Thyroid gland (tissue), 4 donors: Measurements from ENCODE around the gene NLE1. TPM values are rescaled to one million over a fixed set of nuclear protein-coding genes. Genes with fewer than 3 reads are reported as not detected.

Source experiments
- DNase-seq, 2 donors: peaks; one replicate each; pipeline ENCODE4 v3.0.0-alpha.2; 2019
- H3K27ac ChIP-seq, 3 donors: fragments of 200-600 bp; sonication (generic); 1 replicate in 2 of 3; 2 replicates in 1 of 3; pipeline ENCODE4 v1.5.1; 2016 to 2019; ENCODE audit warnings: mild to moderate bottlenecking in 1 of 3, moderate library complexity in 1 of 3
- H3K27me3 ChIP-seq: fragments of 200-600 bp; sonication (generic); one replicate; pipeline ENCODE4 v1.5.1; 2019
- H3K36me3 ChIP-seq, 2 donors: fragments of 200-600 bp; sonication (generic); one replicate each; pipeline ENCODE4 v1.5.1; 2016 to 2019
- H3K4me1 ChIP-seq, 2 donors: fragments of 200-600 bp; sonication (generic); one replicate each; pipeline ENCODE4 v1.5.1; 2017 to 2019
- H3K4me3 ChIP-seq, 3 donors: fragments of 200-600 bp; sonication (generic); replicated peaks in 1 of 3; 1 replicate in 2 of 3; 2 replicates in 1 of 3; pipeline ENCODE4 v1.5.1; 2016; ENCODE audit warnings: mild to moderate bottlenecking in 1 of 3
- H3K9me3 ChIP-seq: fragments of 200-600 bp; sonication (generic); one replicate; pipeline ENCODE4 v1.5.1; 2017
- POLR2A ChIP-seq, 2 donors: fragments of 450-650 bp; IDR thresholded peaks; one replicate each; pipeline ENCODE4 v1.6.1; 2017; ENCODE audit warnings: antibody characterized with exemption in 2 of 2, mild to moderate bottlenecking in 2 of 2, moderate library complexity in 1 of 2
- WGBS, 2 donors: methylation state at CpG; one replicate each; pipeline ENCODE4 v1.1.5; 2017; 5-methylcytosine and 5-hydroxymethylcytosine counted together
- intact Hi-C: fragments of 100-400 bp; cut with DNase I; formaldehyde crosslinking; loops from one replicate; pipeline ENCODE4 v1.15.1; 2023
- total RNA-seq, 4 donors: library from RNA; depleted of rRNA; stranded (reverse); fragments of >200 nt; gene quantifications; one replicate each; pipeline ENCODE4 v1.2.3, GENCODE V29; 2016
- TF ChIP-seq, protein P1 (sequence below), 6 experiments: fragments of 200-600 bp in 3 of 6; fragments of 450-650 bp in 3 of 6; sonication (generic) in 3 of 6; IDR thresholded peaks; one replicate each; pipeline ENCODE4 v1.5.1; 2016 to 2019; ENCODE audit warnings: antibody characterized with exemption in 6 of 6, mild to moderate bottlenecking in 2 of 6, inconsistent platforms in 1 of 6, moderate library complexity in 1 of 6

The NLE1 gene
- total RNA-seq, 4 donors from 2014 or later, result 9.7 to 13.6 (median 11.6) TPM

DNA sequence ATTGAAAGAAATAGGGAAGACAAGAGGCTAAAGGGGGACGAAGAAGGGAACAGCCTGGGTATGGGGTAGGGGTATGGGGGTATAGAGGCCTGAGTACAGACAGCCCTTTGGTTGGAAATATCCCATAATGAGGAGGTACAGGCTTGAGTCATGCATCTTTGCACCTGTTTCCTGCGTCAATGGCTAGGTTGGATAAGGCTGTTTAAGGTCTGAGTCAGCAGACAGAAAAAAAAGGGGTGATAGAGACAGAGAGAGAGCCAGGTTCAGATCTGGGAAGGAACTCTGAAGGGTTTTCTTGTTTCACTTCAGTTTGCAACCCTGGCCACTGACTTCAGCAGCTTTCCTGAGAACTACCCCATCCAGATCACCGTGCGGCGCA, 12.1 kb downstream of the NLE1 start:
- no peak overlapping the region for H3K4me3 ChIP-seq
- peaks cover 12 to 31% of the 10 kb centered on the region in 2 donors for H3K36me3 ChIP-seq
- no peak overlapping the region for H3K27ac ChIP-seq
- TF ChIP-seq, protein P1, sequence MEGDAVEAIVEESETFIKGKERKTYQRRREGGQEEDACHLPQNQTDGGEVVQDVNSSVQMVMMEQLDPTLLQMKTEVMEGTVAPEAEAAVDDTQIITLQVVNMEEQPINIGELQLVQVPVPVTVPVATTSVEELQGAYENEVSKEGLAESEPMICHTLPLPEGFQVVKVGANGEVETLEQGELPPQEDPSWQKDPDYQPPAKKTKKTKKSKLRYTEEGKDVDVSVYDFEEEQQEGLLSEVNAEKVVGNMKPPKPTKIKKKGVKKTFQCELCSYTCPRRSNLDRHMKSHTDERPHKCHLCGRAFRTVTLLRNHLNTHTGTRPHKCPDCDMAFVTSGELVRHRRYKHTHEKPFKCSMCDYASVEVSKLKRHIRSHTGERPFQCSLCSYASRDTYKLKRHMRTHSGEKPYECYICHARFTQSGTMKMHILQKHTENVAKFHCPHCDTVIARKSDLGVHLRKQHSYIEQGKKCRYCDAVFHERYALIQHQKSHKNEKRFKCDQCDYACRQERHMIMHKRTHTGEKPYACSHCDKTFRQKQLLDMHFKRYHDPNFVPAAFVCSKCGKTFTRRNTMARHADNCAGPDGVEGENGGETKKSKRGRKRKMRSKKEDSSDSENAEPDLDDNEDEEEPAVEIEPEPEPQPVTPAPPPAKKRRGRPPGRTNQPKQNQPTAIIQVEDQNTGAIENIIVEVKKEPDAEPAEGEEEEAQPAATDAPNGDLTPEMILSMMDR (IDR thresholded peaks at IDR 0.05), result no peak
- TF ChIP-seq POLR2A (IDR thresholded peaks at IDR 0.05), result no peak
- intact Hi-C loops, result no loop called here
- DNase-seq, result no peak
- no peaks in the 10 kb centered on the region for H3K27me3 ChIP-seq
- WGBS, 2 donors, result 90 to 96% methylated on average over 5 of the region's 5 CpGs
- H3K9me3 ChIP-seq, result no peaks in the 10 kb centered on the region
- H3K4me1 ChIP-seq, result no peaks in the 10 kb centered on the region

DNA sequence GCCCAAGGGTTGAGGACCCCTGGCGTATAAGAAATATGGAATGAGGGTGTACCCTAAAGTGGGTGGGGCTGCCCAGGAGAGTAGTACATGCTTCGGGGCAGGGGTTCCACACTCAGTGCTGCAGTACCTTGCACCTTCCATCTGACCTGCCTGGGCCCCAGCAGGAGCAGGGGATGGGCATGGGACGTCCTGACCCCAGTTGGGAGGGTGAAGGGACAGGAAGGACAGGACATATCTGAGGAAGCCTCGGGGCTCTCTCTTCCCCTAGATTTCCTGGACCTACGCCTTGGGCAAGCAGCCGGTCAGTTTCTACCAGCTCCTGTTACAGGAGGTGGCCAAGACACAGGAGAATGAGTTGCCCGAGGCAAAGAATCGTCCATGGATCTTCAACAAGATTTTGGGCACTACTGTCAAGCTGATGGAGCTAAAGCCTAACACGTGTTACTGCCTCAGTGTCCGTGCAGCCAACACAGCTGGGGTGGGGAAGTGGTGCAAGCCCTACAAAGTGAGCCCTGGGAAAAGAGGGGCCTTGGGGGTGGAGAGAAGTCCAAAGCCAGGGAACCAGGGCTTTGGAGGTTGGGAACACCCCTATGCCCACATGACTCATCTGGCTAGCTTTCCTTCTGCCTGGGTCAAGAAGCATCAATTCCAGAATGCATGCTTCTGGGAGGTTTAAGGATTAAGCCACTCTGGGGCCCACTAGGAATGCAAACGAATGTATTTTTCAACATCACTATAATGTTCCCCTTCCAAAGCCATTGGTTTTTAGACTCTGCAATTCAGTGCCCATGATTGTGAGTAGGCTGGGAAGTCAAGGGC, 12.7 kb downstream of the NLE1 start:
- no peak for DNase-seq
- 72 to 87% methylated on average over 10 to 11 of the region's 11 CpGs for WGBS, 2 donors
- intact Hi-C loops, result no loop called here
- no peaks in the 10 kb centered on the region for H3K9me3 ChIP-seq
- H3K27ac ChIP-seq, result no peak overlapping the region
- no peaks in the 10 kb centered on the region for H3K27me3 ChIP-seq
- no peak for TF ChIP-seq POLR2A (IDR thresholded peaks at IDR 0.05)
- TF ChIP-seq, protein P1 (IDR thresholded peaks at IDR 0.05), result no peak
- no peak overlapping the region for H3K4me3 ChIP-seq
- H3K36me3 ChIP-seq, result peaks cover 7 to 25% of the 10 kb centered on the region in 2 donors
- no peaks in the 10 kb centered on the region for H3K4me1 ChIP-seq

DNA sequence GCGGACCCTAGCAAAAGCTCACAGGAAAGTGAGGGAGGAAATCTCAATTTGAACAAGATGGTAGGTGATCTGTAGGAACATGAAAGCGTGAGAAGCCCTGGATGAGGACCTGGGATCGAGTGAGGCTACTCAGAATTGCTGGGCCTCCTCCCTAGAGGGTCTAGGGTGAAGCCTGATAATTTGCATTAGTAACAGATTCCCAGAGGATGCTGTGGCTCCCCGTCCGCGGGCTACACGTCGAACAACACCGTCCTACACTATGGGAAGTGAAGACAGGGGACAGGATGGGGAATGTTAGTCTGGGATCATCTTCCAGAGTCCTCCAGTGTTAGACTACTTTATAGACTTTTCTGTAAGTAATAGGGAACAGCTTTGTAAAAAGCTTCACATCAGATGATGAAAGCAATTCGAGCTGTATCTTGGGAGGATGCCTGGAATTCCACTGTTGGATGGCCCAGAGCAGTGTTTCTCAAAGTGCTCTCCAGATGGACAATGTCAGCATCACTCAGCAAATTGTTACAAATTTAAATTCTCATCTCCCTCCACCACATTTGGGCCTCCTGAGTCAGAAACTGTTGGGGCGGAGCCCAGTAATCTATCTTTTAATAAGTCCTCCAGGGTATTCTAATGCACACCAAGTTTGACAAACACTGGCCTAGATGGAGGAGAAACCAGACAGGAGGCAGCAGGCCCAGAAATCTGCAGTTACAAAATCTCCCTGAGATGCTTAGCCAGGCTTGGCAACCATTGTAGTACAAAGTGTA, 14.2 kb downstream of the NLE1 start:
- Histone ChIP-seq H3K9me3 (no peaks in the 10 kb centered on the region), H3K36me3 (peaks cover 3 to 11% of the 10 kb centered on the region in 2 donors), H3K4me3 (no peak overlapping the region), H3K4me1 (no peaks in the 10 kb centered on the region), H3K27ac (no peak overlapping the region), H3K27me3 (no peaks in the 10 kb centered on the region)
- no peak for DNase-seq
- intact Hi-C loops, result no loop called here
- TF ChIP-seq POLR2A (IDR thresholded peaks at IDR 0.05), result no peak
- WGBS, 2 donors, result 84% methylated on average over 11 of the region's 11 CpGs

DNA sequence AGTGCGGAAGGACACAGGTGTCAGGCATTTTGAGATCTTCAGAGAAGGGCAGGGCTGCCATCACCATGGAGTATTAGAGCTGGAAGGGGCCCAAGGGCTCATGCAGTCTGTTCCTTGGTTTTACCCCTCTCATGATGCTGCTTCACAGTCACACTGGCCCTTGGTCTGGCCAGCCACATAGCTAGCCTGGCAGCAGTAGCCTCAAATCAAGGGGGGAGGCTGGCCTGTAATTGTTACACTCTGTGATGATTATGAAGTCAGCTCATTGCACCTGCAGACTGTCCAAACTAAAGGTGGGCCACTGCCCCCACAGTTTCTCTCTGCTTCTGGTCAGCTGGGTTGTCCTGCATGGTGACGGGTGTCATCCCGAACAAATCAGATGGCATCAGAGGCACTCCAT, 20.8 kb downstream of the NLE1 start, which contains the start of gene FNDC8:
FNDC8 (plus strand) TSS at position 301 of the 400 bp plus-strand sequence; CDS start at position 380, 79 bp downstream.
- H3K27ac ChIP-seq, result no peak within 1 kb of the TSS
- H3K36me3 ChIP-seq, result no peaks in the 10 kb centered on the region
- TF ChIP-seq POLR2A (IDR thresholded peaks at IDR 0.05), result no peak
- TF ChIP-seq, protein P1 (IDR thresholded peaks at IDR 0.05), result no peak
- H3K9me3 ChIP-seq, result no peaks in the 10 kb centered on the region
- no peaks in the 10 kb centered on the region for H3K27me3 ChIP-seq
- WGBS, 2 donors, result 94 to 98% methylated on average over 3 of the region's 3 CpGs
- H3K4me1 ChIP-seq, result peaks cover 11 to 14% of the 10 kb centered on the region in 2 donors
- intact Hi-C loops, result loop anchor here (5.0 kb wide), 2 partner anchors 579 to 704 kb away; no protein-coding TSS in a partner anchor
- DNase-seq, result no peak
- H3K4me3 ChIP-seq, result no peak within 1 kb of the TSS

DNA sequence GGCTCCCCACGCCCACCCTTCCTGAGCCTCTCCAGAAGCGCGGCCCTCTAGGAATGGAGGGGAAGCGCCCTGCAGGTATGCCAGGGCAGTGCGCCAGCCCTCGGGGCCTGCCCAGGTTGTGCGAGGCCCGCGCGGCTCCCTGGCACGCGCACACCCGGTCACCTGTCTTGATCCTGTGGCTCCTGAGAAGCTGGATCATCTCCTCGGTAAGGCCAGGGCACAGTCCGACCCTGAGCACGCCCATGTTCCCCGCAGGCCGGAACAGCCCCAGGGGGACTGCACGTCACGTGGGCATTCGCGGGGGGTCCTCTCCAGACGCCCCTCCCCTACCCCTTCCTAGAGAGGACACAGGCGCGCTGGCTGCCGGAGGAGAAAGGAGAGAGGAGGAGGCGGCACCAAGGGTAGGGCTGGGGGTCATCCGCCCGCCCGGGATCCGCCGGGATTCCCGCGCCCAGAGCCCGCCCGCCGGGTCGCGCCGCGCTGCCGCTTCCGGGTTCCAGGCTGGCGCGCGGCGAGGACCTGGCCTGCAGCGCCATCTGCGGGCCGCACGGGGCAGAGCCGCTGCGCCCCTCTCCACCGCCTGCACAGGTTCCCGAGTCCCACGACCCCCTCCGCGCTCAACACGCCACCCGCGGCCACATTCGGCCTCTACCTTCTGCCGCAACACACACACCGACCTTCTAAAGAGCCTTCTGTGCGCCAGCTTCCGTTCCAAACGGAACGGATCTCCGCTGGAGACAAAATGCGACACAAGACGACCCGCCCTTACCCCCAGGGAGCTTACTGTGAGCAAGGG, 22.5 kb downstream of the NLE1 start, which contains the start of gene RAD51D:
RAD51D (minus strand) TSS at position 491 of the 796 bp plus-strand sequence; CDS start at position 244, 247 bp downstream.
- intact Hi-C loops, result loop anchor here (5.0 kb wide), 2 partner anchors 577 to 702 kb away; no protein-coding TSS in a partner anchor

More for the DNA sequence above, 22.5 kb downstream of the NLE1 start, which contains the start of gene RAD51D:
- Histone ChIP-seq H3K27ac (peak within 1 kb of the TSS; percentile 64 to 76 (median 64)), H3K27me3 (no peaks in the 10 kb centered on the region), H3K36me3 (no peaks in the 10 kb centered on the region), H3K4me3 (peak within 1 kb of the TSS; percentile 2 to 77 (median 69)), H3K9me3 (no peaks in the 10 kb centered on the region), H3K4me1 (peaks cover 11 to 14% of the 10 kb centered on the region in 2 donors)
- 2% methylated on average over 16 to 21 of the region's 72 CpGs for WGBS, 2 donors
- peak in 1 of 2 donors; percentile 57 for TF ChIP-seq POLR2A (IDR thresholded peaks at IDR 0.05)
- TF ChIP-seq, protein P1 (IDR thresholded peaks at IDR 0.05), result peak; percentile 53 to 99 (median 92)
- peak; percentile 80 to 82 for DNase-seq
